ENCODE results near the gene CHD9NB. TPM values are rescaled to one million over a fixed set of nuclear protein-coding genes. Genes with fewer than 3 reads are reported as not detected.
A peak's percentile ranks its signal among the peaks of the same experiment; 100 is the strongest.

The CHD9NB gene
- total and polyA plus RNA-seq, 9 of the 15 experiments (the other 6 are each of a cell fraction or from before 2014, with no cell fraction given), result 0.06 to 0.10 (median 0.07) TPM; not detected in 6

GRCh38 chr16:53078765-53079485 lies 26.2 kb upstream of the CHD9NB start (continued):
- peak; percentile 71; the same call in 1 of the 2 replicates for TF ChIP-seq MAFK (IDR thresholded peaks at IDR 0.05; ENCODE audit: low read length)
- TF ChIP-seq ZNF57 (CRISPR knock-in tag; IDR thresholded peaks at IDR 0.05), result no peak
- TF ChIP-seq ZNF239 (CRISPR knock-in tag; IDR thresholded peaks at IDR 0.05), result no peak
- no peak for TF ChIP-seq ZNF830 (CRISPR knock-in tag; IDR thresholded peaks at IDR 0.05)
- no peak for TF ChIP-seq ZNF77 (CRISPR knock-in tag; IDR thresholded peaks at IDR 0.05)
- no peak for TF ChIP-seq EHMT2 (IDR thresholded peaks at IDR 0.05)
- no peak for TF ChIP-seq SRF (CRISPR knock-in tag; IDR thresholded peaks at IDR 0.05)
- no peak for TF ChIP-seq ZNF695 (CRISPR knock-in tag; IDR thresholded peaks at IDR 0.05)
- TF ChIP-seq HOMEZ (CRISPR knock-in tag; IDR thresholded peaks at IDR 0.05), result no peak
- TF ChIP-seq ZBTB11 (CRISPR knock-in tag; IDR thresholded peaks at IDR 0.05), result no peak
- TF ChIP-seq GABPB2 (CRISPR knock-in tag; conservative IDR thresholded peaks at IDR 0.05), result no peak
- no peak for TF ChIP-seq BRD4 (IDR thresholded peaks at IDR 0.05)
- no peak for TF ChIP-seq ZNF280A (IDR thresholded peaks at IDR 0.05; ENCODE audit: low read depth, partially characterized antibody)
- TF ChIP-seq TRIM28 (IDR thresholded peaks at IDR 0.05), result no peak
- TF ChIP-seq CREBBP (IDR thresholded peaks at IDR 0.05; ENCODE audit: low read depth, low read length), result no peak

Data from K562 (cell line).